Mucosa of descending colon (tissue), 3 donors: ENCODE measurements around the gene TADA2B. TPM values are rescaled to one million over a fixed set of nuclear protein-coding genes. Genes with fewer than 3 reads are reported as not detected.
A peak's percentile ranks its signal among the peaks of the same experiment; 100 is the strongest.

Experiments
- ATAC-seq: fragments of 200-7000 bp; cut with Tn5 transposase; one replicate; pipeline ENCODE4 v1.9.1; 2020; ENCODE audit warnings: mild to moderate bottlenecking, moderate library complexity
- DNase-seq, 3 donors: peaks; one replicate each; pipeline ENCODE4 v3.0.0-alpha.2; 2020
- H3K36me3 ChIP-seq: fragments of 200-600 bp; one replicate; pipeline ENCODE4 v1.8.0; 2021; ENCODE audit warnings: low read depth, mild to moderate bottlenecking
- H3K4me1 ChIP-seq: fragments of 200-600 bp; one replicate; pipeline ENCODE4 v1.8.0; 2021; ENCODE audit warnings: low read depth, mild to moderate bottlenecking
- H3K4me3 ChIP-seq: fragments of 200-600 bp; one replicate; pipeline ENCODE4 v1.8.0; 2021; ENCODE audit warnings: mild to moderate bottlenecking
- H3K9me3 ChIP-seq: fragments of 200-600 bp; one replicate; pipeline ENCODE4 v1.8.0; 2021; ENCODE audit warnings: mild to moderate bottlenecking
- CTCF ChIP-seq: fragments of 200-600 bp; IDR thresholded peaks from one replicate; pipeline ENCODE4 v1.8.0; 2022; ENCODE audit warnings: antibody characterized with exemption, mild to moderate bottlenecking
- intact Hi-C, 2 donors: fragments of 100-400 bp; cut with DNase I in 1 of 2; cut with micrococcal nuclease in 1 of 2; formaldehyde crosslinking; loops; one replicate each; pipeline versions ENCODE4 v1.11.0 to v1.11.1; 2022; cut with DNase I, micrococcal nuclease
- total RNA-seq, 3 donors: library from RNA; stranded (reverse); fragmentation: NEBNext Ultra II Directional in 2 of 3; extraction: Animal tissue kit (Norgen Biotek cat#: 25700) in 2 of 3; gene quantifications; one replicate each; pipeline versions ENCODE4 v1.2.1 to v1.2.4, GENCODE V29; 2021 to 2023
- donor health status: DM: no; HTN: no; CAD: no; lungs with moderate emphysema.
- donor health status: DM: no; HTN: no; CAD: no.
- donor health status: DM: no; HTN: yes; CAD: no.

TADA2B gene
- total RNA-seq, 3 donors from 2014 or later = 22.2 to 32.7 (median 27.6) TPM

GRCh38 chr4:7054106-7054880 lies 11.1 kb downstream of the TADA2B start:
- H3K9me3 ChIP-seq = no peaks in the 10 kb centered on the region
- intact Hi-C loops = no loop called here
- peak in 1 of 3 donors; percentile 17 for DNase-seq
- no peak for TF ChIP-seq CTCF
- ATAC-seq = no peak
- no peaks in the 10 kb centered on the region for H3K4me1 ChIP-seq
- H3K36me3 ChIP-seq = peaks cover 4% of the 10 kb centered on the region
- H3K4me3 ChIP-seq = no peak overlapping the region

GRCh38 chr4:7055111-7055989 lies 12.2 kb downstream of the TADA2B start:
- H3K36me3 ChIP-seq = peaks cover 4% of the 10 kb centered on the region
- peak in 1 of 3 donors; percentile 19 for DNase-seq
- intact Hi-C loops = no loop called here
- no peak overlapping the region for H3K4me3 ChIP-seq
- H3K4me1 ChIP-seq = no peaks in the 10 kb centered on the region
- no peak for ATAC-seq
- no peak for TF ChIP-seq CTCF
- no peaks in the 10 kb centered on the region for H3K9me3 ChIP-seq

GRCh38 chr4:7055990-7056325 lies 12.8 kb downstream of the TADA2B start:
- Histone ChIP-seq H3K4me3 (no peak overlapping the region), H3K9me3 (no peaks in the 10 kb centered on the region), H3K36me3 (peaks cover 4% of the 10 kb centered on the region), H3K4me1 (no peaks in the 10 kb centered on the region)
- TF ChIP-seq CTCF = no peak
- no peak for DNase-seq
- intact Hi-C loops = no loop called here
- ATAC-seq = no peak

GRCh38 chr4:7058792-7059191 lies 15.6 kb downstream of the TADA2B start:
- ATAC-seq = no peak
- intact Hi-C loops = no loop called here
- Histone ChIP-seq H3K9me3 (no peaks in the 10 kb centered on the region), H3K4me1 (no peaks in the 10 kb centered on the region), H3K4me3 (no peak overlapping the region), H3K36me3 (peaks cover 4% of the 10 kb centered on the region)
- no peak for TF ChIP-seq CTCF
- DNase-seq = no peak

GRCh38 chr4:7059662-7060061 lies 16.5 kb downstream of the TADA2B start:
- DNase-seq (peak in 1 of 3 donors; percentile 19), ATAC-seq (no peak)
- Histone ChIP-seq H3K4me1 (no peaks in the 10 kb centered on the region), H3K9me3 (no peaks in the 10 kb centered on the region), H3K36me3 (peaks cover 4% of the 10 kb centered on the region), H3K4me3 (no peak overlapping the region)
- no peak for TF ChIP-seq CTCF
- intact Hi-C loops = no loop called here
